WI38 (cell line): ENCODE results near the gene REX1BD.
"Not testable (repeated sequence)": the region's sequence is repeated elsewhere in the genome, so short reads cannot be mapped to it uniquely, and the experiment has no call there.

Experiments used
- H3K4me3 ChIP-seq: 2 replicates; pipeline ENCODE4 v1.5.1; 2011; ENCODE audit warnings: low read depth, mild to moderate bottlenecking, control low read depth, low read length
- CTCF ChIP-seq: IDR thresholded peaks from 2 replicates; pipeline ENCODE4 v1.5.1; 2012; ENCODE audit warnings: low read depth, mild to moderate bottlenecking, control low read depth, low read length

Gene REX1BD

GRCh38 chr19:18586306-18586705 is 2.3 kb upstream of the REX1BD start:
- no peak for TF ChIP-seq CTCF
- H3K4me3 ChIP-seq, result no peak overlapping the region

- no peak overlapping the region for H3K4me3 ChIP-seq
Observed at GRCh38 chr19:18587561-18587960, 1.0 kb upstream of the REX1BD start.

GRCh38 chr19:18587962-18588610 is 512 bp upstream of the REX1BD start:
- H3K4me3 ChIP-seq, result peak overlapping the region; percentile 79
- TF ChIP-seq CTCF, result no peak

More at GRCh38 chr19:18587561-18587960, 1.0 kb upstream of the REX1BD start:
- no peak for TF ChIP-seq CTCF

GRCh38 chr19:18589380-18590272 is 1.0 kb downstream of the REX1BD start:
- TF ChIP-seq CTCF, result 0 out of 2 replicates have a peak, but pooled peaks have one; percentile 9
- peak overlapping the region; percentile 79 for H3K4me3 ChIP-seq

GRCh38 chr19:18590273-18591272 is 2.0 kb downstream of the REX1BD start:
- no peak overlapping the region; the same call in 1 of the 2 replicates for H3K4me3 ChIP-seq
- TF ChIP-seq CTCF, result 0 out of 2 replicates have a peak, but pooled peaks have one; percentile 3

- TF ChIP-seq CTCF, result no peak
Observed at GRCh38 chr19:18591735-18592385, 3.3 kb downstream of the REX1BD start.

GRCh38 chr19:18592732-18593131 is 4.1 kb downstream of the REX1BD start:
- not testable (repeated sequence) for H3K4me3 ChIP-seq

More at GRCh38 chr19:18591735-18592385, 3.3 kb downstream of the REX1BD start:
- no peak overlapping the region for H3K4me3 ChIP-seq
